HepG2 (cell line): ENCODE results near the gene HMGCS2. TPM values are rescaled to one million over a fixed set of nuclear protein-coding genes. Genes with fewer than 3 reads are reported as not detected.

Source experiments
- CAMTA2 ChIP-seq: sonication (generic); formaldehyde crosslinking; IDR thresholded peaks from 2 replicates; pipeline ENCODE4 v1.4.0; 2020; ENCODE audit warnings: mild to moderate bottlenecking, missing genetic modification reagents, borderline replicate concordance
- CBFB ChIP-seq: sonication (generic); formaldehyde crosslinking; IDR thresholded peaks from 2 replicates; pipeline ENCODE4 v1.4.0; 2020; ENCODE audit warnings: missing genetic modification reagents
- CENPT ChIP-seq: sonication (generic); formaldehyde crosslinking; IDR thresholded peaks from 2 replicates; pipeline ENCODE4 v1.8.0; 2022; ENCODE audit warnings: low read depth, mild to moderate bottlenecking, moderate library complexity, missing genetic modification reagents
- EZH2 ChIP-seq: conservative IDR thresholded peaks from 2 replicates; pipeline ENCODE4 v1.6.1; 2012; ENCODE audit warnings: mild to moderate bottlenecking, low read depth, low read length, moderate library complexity
- GABPA ChIP-seq, 2 experiments: IDR thresholded peaks; 2 replicates each; pipeline ENCODE4 v1.6.1; 2011 to 2016; ENCODE audit warnings: low read depth in 2 of 2, low read length in 1 of 2, missing biosample characterization in 1 of 2, missing genetic modification characterization in 1 of 2
- GATAD2A ChIP-seq: IDR thresholded peaks from 2 replicates; pipeline ENCODE4 v1.6.1; 2016
- KDM5B ChIP-seq: sonication (generic); formaldehyde crosslinking; IDR thresholded peaks from 2 replicates; pipeline ENCODE4 v1.4.0; 2020; ENCODE audit warnings: missing genetic modification reagents, mild to moderate bottlenecking, borderline replicate concordance
- MTA1 ChIP-seq: sonication (generic); formaldehyde crosslinking; IDR thresholded peaks from 2 replicates; pipeline ENCODE4 v1.4.0; 2020; ENCODE audit warnings: missing genetic modification reagents, mild to moderate bottlenecking, borderline replicate concordance
- MXI1 ChIP-seq: IDR thresholded peaks from 3 replicates; pipeline ENCODE4 v1.6.1; 2012; ENCODE audit warnings: low read depth, low read length, inconsistent platforms, borderline replicate concordance
- RCOR2 ChIP-seq: IDR thresholded peaks from 2 replicates; pipeline ENCODE4 v1.6.1; 2016; ENCODE audit warnings: missing biosample characterization, missing genetic modification reagents
- RXRB ChIP-seq: IDR thresholded peaks from 2 replicates; pipeline ENCODE4 v1.6.1; 2016; ENCODE audit warnings: borderline replicate concordance, missing genetic modification reagents, missing compliant biosample characterization
- SIX4 ChIP-seq: sonication (generic); formaldehyde crosslinking; IDR thresholded peaks from 2 replicates; pipeline ENCODE4 v1.4.0; 2020; ENCODE audit warnings: missing genetic modification reagents
- SKI ChIP-seq: fragments of 450-650 bp; IDR thresholded peaks from one replicate; pipeline ENCODE4 v1.6.1; 2018; ENCODE audit warnings: mild to moderate bottlenecking; ENCODE audit not compliant: partially characterized antibody
- SOX5 ChIP-seq: IDR thresholded peaks from 2 replicates; pipeline ENCODE4 v1.6.1; 2016; ENCODE audit warnings: borderline replicate concordance
- SOX6 ChIP-seq, 2 experiments: fragments of 450-650 bp in 1 of 2; sonication (generic) in 1 of 2; formaldehyde crosslinking in 1 of 2; IDR thresholded peaks; 2 replicates each; pipeline versions ENCODE4 v1.4.0 to v1.6.1; 2017 to 2020; ENCODE audit warnings: antibody characterized with exemption in 1 of 2, mild to moderate bottlenecking in 1 of 2, missing genetic modification reagents in 1 of 2
- ZEB1 ChIP-seq: IDR thresholded peaks from 2 replicates; pipeline ENCODE4 v1.6.1; 2012; ENCODE audit warnings: mild to moderate bottlenecking, low read depth, inconsistent platforms; ENCODE audit not compliant: insufficient replicate concordance
- ZNF180 ChIP-seq: sonication (generic); formaldehyde crosslinking; IDR thresholded peaks from 2 replicates; pipeline ENCODE4 v1.4.0; 2020; ENCODE audit warnings: low read depth, missing genetic modification reagents, borderline replicate concordance
- ZNF670 ChIP-seq: sonication (generic); formaldehyde crosslinking; IDR thresholded peaks from 2 replicates; pipeline ENCODE4 v1.8.0; 2022; ENCODE audit warnings: mild to moderate bottlenecking, missing genetic modification reagents, borderline replicate concordance
- ZNF790 ChIP-seq: sonication (generic); formaldehyde crosslinking; IDR thresholded peaks from 2 replicates; pipeline ENCODE4 v1.8.0; 2022; ENCODE audit warnings: missing genetic modification reagents, mild to moderate bottlenecking, borderline replicate concordance
- polyA plus RNA-seq, 8 experiments: library from polyadenylated mRNA; depleted of rRNA in 3 of 8; stranded (reverse) in 7 of 8; unstranded in 1 of 8; fragments of >200 nt; fragmentation: Illumina TruSeq in 4 of 8; extraction: Trizol in 4 of 8; gene quantifications; 2 replicates each; pipeline versions ENCODE4 v1.2.1 to v1.2.3, GENCODE V29; 2011 to 2016; ENCODE audit warnings: low read depth in 4 of 8, missing spikeins in 1 of 8, mixed read lengths in 1 of 8; ENCODE audit not compliant: insufficient read depth in 1 of 8
- total RNA-seq, 5 experiments: library from RNA; depleted of rRNA; stranded (reverse); fragments of >200 nt; fragmentation: Illumina TruSeq; extraction: Trizol; gene quantifications; 2 replicates each; pipeline ENCODE4 v1.2.3, GENCODE V29; 2016; ENCODE audit warnings: low read depth in 1 of 5
- TF ChIP-seq, protein P1 (sequence below): sonication (generic); formaldehyde crosslinking; IDR thresholded peaks from 2 replicates; pipeline ENCODE4 v1.5.0; 2020; ENCODE audit warnings: missing genetic modification reagents
- TF ChIP-seq, protein P2 (sequence below): sonication (generic); formaldehyde crosslinking; IDR thresholded peaks from 2 replicates; pipeline ENCODE4 v1.4.0; 2020; ENCODE audit warnings: missing genetic modification reagents
- TF ChIP-seq, protein P3 (sequence below): sonication (generic); formaldehyde crosslinking; IDR thresholded peaks from 2 replicates; pipeline ENCODE4 v1.4.0; 2020; ENCODE audit warnings: missing genetic modification reagents
- TF ChIP-seq, protein P4 (sequence below): sonication (generic); formaldehyde crosslinking; IDR thresholded peaks from 2 replicates; pipeline ENCODE4 v1.9.0; 2022; ENCODE audit warnings: low read depth, missing genetic modification reagents
- TF ChIP-seq, protein P5 (sequence below): IDR thresholded peaks from 2 replicates; pipeline ENCODE4 v1.6.1; 2012; ENCODE audit warnings: inconsistent platforms

The HMGCS2 gene
- total and polyA plus RNA-seq, 2 of the 13 experiments (the other 11 are each of a cell fraction or from before 2014, with no cell fraction given) = 0.44 to 1.5 TPM

DNA sequence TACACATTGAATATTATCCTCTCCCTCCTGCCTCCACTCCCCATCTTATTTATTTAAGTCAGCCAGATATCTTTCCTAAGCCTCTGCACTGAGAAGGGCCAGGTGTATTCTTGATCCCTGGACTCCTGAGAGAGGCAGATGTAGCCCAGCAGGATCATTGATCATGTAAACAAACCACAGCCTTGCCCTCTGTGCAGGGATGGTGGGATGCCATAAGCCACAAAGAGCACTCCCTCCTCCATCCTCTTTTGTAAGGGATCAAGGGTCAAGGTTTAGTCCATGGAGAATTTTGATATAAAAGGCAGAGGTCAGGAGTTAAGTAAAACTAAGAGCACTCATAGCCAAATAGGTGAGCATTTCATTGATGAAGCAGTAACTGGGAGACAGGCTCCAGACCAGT, 39.7 kb downstream of the HMGCS2 start (continued):
- TF ChIP-seq, protein P1, sequence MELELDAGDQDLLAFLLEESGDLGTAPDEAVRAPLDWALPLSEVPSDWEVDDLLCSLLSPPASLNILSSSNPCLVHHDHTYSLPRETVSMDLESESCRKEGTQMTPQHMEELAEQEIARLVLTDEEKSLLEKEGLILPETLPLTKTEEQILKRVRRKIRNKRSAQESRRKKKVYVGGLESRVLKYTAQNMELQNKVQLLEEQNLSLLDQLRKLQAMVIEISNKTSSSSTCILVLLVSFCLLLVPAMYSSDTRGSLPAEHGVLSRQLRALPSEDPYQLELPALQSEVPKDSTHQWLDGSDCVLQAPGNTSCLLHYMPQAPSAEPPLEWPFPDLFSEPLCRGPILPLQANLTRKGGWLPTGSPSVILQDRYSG (CRISPR knock-in tag) = no peak
- peak; percentile 87 for TF ChIP-seq RXRB
- TF ChIP-seq GATAD2A (CRISPR knock-in tag) = peak; percentile 90
- TF ChIP-seq SOX6 (IDR thresholded peaks at IDR 0.05) = no peak
- TF ChIP-seq SOX6 (CRISPR knock-in tag; IDR thresholded peaks at IDR 0.05) = peak; percentile 83
- TF ChIP-seq, protein P2, sequence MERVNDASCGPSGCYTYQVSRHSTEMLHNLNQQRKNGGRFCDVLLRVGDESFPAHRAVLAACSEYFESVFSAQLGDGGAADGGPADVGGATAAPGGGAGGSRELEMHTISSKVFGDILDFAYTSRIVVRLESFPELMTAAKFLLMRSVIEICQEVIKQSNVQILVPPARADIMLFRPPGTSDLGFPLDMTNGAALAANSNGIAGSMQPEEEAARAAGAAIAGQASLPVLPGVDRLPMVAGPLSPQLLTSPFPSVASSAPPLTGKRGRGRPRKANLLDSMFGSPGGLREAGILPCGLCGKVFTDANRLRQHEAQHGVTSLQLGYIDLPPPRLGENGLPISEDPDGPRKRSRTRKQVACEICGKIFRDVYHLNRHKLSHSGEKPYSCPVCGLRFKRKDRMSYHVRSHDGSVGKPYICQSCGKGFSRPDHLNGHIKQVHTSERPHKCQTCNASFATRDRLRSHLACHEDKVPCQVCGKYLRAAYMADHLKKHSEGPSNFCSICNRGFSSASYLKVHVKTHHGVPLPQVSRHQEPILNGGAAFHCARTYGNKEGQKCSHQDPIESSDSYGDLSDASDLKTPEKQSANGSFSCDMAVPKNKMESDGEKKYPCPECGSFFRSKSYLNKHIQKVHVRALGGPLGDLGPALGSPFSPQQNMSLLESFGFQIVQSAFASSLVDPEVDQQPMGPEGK (CRISPR knock-in tag) = peak; percentile 58; the same call in 1 of the 2 replicates
- TF ChIP-seq CENPT (CRISPR knock-in tag) = no peak
- TF ChIP-seq SKI = peak; percentile 17
- TF ChIP-seq KDM5B (CRISPR knock-in tag) = no peak
- peak; percentile 17; the same call in 1 of the 2 replicates for TF ChIP-seq SIX4
- TF ChIP-seq, protein P3, sequence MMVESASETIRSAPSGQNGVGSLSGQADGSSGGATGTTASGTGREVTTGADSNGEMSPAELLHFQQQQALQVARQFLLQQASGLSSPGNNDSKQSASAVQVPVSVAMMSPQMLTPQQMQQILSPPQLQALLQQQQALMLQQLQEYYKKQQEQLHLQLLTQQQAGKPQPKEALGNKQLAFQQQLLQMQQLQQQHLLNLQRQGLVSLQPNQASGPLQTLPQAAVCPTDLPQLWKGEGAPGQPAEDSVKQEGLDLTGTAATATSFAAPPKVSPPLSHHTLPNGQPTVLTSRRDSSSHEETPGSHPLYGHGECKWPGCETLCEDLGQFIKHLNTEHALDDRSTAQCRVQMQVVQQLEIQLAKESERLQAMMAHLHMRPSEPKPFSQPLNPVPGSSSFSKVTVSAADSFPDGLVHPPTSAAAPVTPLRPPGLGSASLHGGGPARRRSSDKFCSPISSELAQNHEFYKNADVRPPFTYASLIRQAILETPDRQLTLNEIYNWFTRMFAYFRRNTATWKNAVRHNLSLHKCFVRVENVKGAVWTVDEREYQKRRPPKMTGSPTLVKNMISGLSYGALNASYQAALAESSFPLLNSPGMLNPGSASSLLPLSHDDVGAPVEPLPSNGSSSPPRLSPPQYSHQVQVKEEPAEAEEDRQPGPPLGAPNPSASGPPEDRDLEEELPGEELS = peak; percentile 57
- TF ChIP-seq, protein P4, sequence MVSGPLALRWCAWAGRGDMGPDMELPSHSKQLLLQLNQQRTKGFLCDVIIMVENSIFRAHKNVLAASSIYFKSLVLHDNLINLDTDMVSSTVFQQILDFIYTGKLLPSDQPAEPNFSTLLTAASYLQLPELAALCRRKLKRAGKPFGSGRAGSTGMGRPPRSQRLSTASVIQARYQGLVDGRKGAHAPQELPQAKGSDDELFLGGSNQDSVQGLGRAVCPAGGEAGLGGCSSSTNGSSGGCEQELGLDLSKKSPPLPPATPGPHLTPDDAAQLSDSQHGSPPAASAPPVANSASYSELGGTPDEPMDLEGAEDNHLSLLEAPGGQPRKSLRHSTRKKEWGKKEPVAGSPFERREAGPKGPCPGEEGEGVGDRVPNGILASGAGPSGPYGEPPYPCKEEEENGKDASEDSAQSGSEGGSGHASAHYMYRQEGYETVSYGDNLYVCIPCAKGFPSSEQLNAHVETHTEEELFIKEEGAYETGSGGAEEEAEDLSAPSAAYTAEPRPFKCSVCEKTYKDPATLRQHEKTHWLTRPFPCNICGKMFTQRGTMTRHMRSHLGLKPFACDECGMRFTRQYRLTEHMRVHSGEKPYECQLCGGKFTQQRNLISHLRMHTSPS (CRISPR knock-in tag) = 0 out of 2 replicates have a peak, but pooled peaks have one; percentile 4
- peak; percentile 81; the same call in 1 of the 2 replicates for TF ChIP-seq MTA1 (CRISPR knock-in tag)
- peak; percentile 64 for TF ChIP-seq ZEB1
- peak; percentile 87 for TF ChIP-seq RCOR2 (CRISPR knock-in tag)
- TF ChIP-seq GABPA (IDR thresholded peaks at IDR 0.05; ENCODE audit: low read depth, low read length) = no peak
- TF ChIP-seq GABPA (CRISPR knock-in tag; IDR thresholded peaks at IDR 0.05; ENCODE audit: low read depth) = no peak
- TF ChIP-seq CAMTA2 = no peak
- TF ChIP-seq ZNF670 (CRISPR knock-in tag) = peak; percentile 49; the same call in 1 of the 2 replicates
- no peak for TF ChIP-seq ZNF790 (CRISPR knock-in tag)
- TF ChIP-seq CBFB (CRISPR knock-in tag) = 0 out of 2 replicates have a peak, but pooled peaks have one; percentile 37
- TF ChIP-seq MXI1 = peak; percentile 11; the same call in 1 of the 3 replicates
- no peak for TF ChIP-seq EZH2
- TF ChIP-seq, protein P5, sequence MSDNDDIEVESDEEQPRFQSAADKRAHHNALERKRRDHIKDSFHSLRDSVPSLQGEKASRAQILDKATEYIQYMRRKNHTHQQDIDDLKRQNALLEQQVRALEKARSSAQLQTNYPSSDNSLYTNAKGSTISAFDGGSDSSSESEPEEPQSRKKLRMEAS = peak; percentile 32; the same call in 1 of the 2 replicates
- peak; percentile 65; the same call in 1 of the 2 replicates for TF ChIP-seq SOX5
- TF ChIP-seq ZNF180 = no peak
